H9 (cell line): Measurements from ENCODE around the gene DBN1. TPM values are rescaled to one million over a fixed set of nuclear protein-coding genes. Genes with fewer than 3 reads are reported as not detected.
A peak's percentile ranks its signal among the peaks of the same experiment; 100 is the strongest.

Experiments
- DNase-seq: peaks from one replicate; pipeline ENCODE4 v3.0.0-alpha.2; 2017
- H2AFZ ChIP-seq: one replicate; pipeline ENCODE4 v1.6.1; 2013; ENCODE audit warnings: mild to moderate bottlenecking, low read length, control low read depth, moderate library complexity
- H2AK5ac ChIP-seq: 2 replicates; pipeline ENCODE4 v1.6.1; 2013; ENCODE audit warnings: low read length, control low read depth, mixed read lengths; ENCODE audit not compliant: insufficient read length
- H2BK120ac ChIP-seq: one replicate; pipeline ENCODE4 v1.6.1; 2013; ENCODE audit warnings: low read depth, mild to moderate bottlenecking, low read length, control low read depth, inconsistent platforms; ENCODE audit not compliant: poor library complexity, severe bottlenecking
- H2BK12ac ChIP-seq: 2 replicates; pipeline ENCODE4 v1.6.1; 2013; ENCODE audit warnings: low read length, control low read depth, mixed read lengths, low read depth; ENCODE audit not compliant: insufficient read length
- H2BK15ac ChIP-seq: 2 replicates; pipeline ENCODE4 v1.6.1; 2013; ENCODE audit warnings: low read depth, low read length, control low read depth
- H2BK20ac ChIP-seq: one replicate; pipeline ENCODE4 v1.6.1; 2013; ENCODE audit warnings: low read depth, mild to moderate bottlenecking, low read length, control low read depth, inconsistent platforms; ENCODE audit not compliant: poor library complexity, severe bottlenecking
- H2BK5ac ChIP-seq: 2 replicates; pipeline ENCODE4 v1.6.1; 2013; ENCODE audit warnings: low read length, control low read depth, mixed read lengths; ENCODE audit not compliant: insufficient read length
- H3K14ac ChIP-seq: 2 replicates; pipeline ENCODE4 v1.6.1; 2013; ENCODE audit warnings: low read length, control low read depth; ENCODE audit not compliant: insufficient read depth
- H3K18ac ChIP-seq: 2 replicates; pipeline ENCODE4 v1.6.1; 2013; ENCODE audit warnings: low read depth, mild to moderate bottlenecking, mixed read lengths, low read length, control low read depth; ENCODE audit not compliant: insufficient read length
- H3K23ac ChIP-seq: 2 replicates; pipeline ENCODE4 v1.6.1; 2013; ENCODE audit warnings: low read length, control low read depth, mixed read lengths, low read depth; ENCODE audit not compliant: insufficient read length
- H3K23me2 ChIP-seq: 2 replicates; pipeline ENCODE4 v1.6.1; 2013; ENCODE audit warnings: low read depth, mild to moderate bottlenecking, mixed read lengths, low read length, control low read depth; ENCODE audit not compliant: insufficient read length, poor library complexity, severe bottlenecking
- H3K27ac ChIP-seq: 2 replicates; pipeline ENCODE4 v1.5.1; 2013; ENCODE audit warnings: low read length, control low read depth, mixed read lengths, low read depth; ENCODE audit not compliant: insufficient read length
- H3K27me3 ChIP-seq: 2 replicates; pipeline ENCODE4 v1.6.1; 2013; ENCODE audit warnings: low read length, control low read depth, inconsistent platforms; ENCODE audit not compliant: insufficient read depth
- H3K4ac ChIP-seq: 2 replicates; pipeline ENCODE4 v1.6.1; 2013; ENCODE audit warnings: low read depth, mild to moderate bottlenecking, control low read depth, inconsistent platforms, low read length, moderate library complexity
- H3K4me1 ChIP-seq: 2 replicates; pipeline ENCODE4 v1.6.1; 2013; ENCODE audit warnings: low read length, control low read depth, inconsistent platforms; ENCODE audit not compliant: insufficient read depth
- H3K4me2 ChIP-seq: 2 replicates; pipeline ENCODE4 v1.6.1; 2013; ENCODE audit warnings: low read length, control low read depth, mixed read lengths; ENCODE audit not compliant: insufficient read length, insufficient read depth
- H3K56ac ChIP-seq: 2 replicates; pipeline ENCODE4 v1.6.1; 2013; ENCODE audit warnings: low read depth, mild to moderate bottlenecking, mixed read lengths, low read length, control low read depth; ENCODE audit not compliant: insufficient read length
- H3K79me1 ChIP-seq: 2 replicates; pipeline ENCODE4 v1.6.1; 2013; ENCODE audit warnings: low read depth, mild to moderate bottlenecking, moderate library complexity, low read length, control low read depth, inconsistent platforms; ENCODE audit not compliant: insufficient read depth, poor library complexity, severe bottlenecking
- H3K79me2 ChIP-seq: 2 replicates; pipeline ENCODE4 v1.6.1; 2013; ENCODE audit warnings: low read length, control low read depth, inconsistent platforms; ENCODE audit not compliant: insufficient read depth
- H3K9ac ChIP-seq: 2 replicates; pipeline ENCODE4 v1.6.1; 2013; ENCODE audit warnings: low read length, control low read depth, mixed read lengths; ENCODE audit not compliant: insufficient read length; ENCODE audit errors: extremely low read depth
- H3K9me3 ChIP-seq: one replicate; pipeline ENCODE4 v1.6.1; 2013; ENCODE audit warnings: low read depth, low read length, inconsistent platforms; ENCODE audit not compliant: control insufficient read depth
- H3T11ph ChIP-seq: one replicate; pipeline ENCODE4 v1.6.1; 2013; ENCODE audit warnings: mild to moderate bottlenecking, low read length, control low read depth, inconsistent platforms
- H4K20me1 ChIP-seq: one replicate; pipeline ENCODE4 v1.6.1; 2013; ENCODE audit not compliant: control insufficient read depth, insufficient read length, insufficient read depth
- H4K5ac ChIP-seq: 2 replicates; pipeline ENCODE4 v1.6.1; 2013; ENCODE audit warnings: low read depth, mild to moderate bottlenecking, mixed read lengths, low read length, control low read depth; ENCODE audit not compliant: insufficient read length
- H4K8ac ChIP-seq: replicated peaks from 2 replicates; pipeline ENCODE4 v1.6.1; 2013; ENCODE audit warnings: low read length, control low read depth, mixed read lengths, low read depth; ENCODE audit not compliant: insufficient read length
- H4K91ac ChIP-seq: 2 replicates; pipeline ENCODE4 v1.6.1; 2013; ENCODE audit warnings: low read depth, mild to moderate bottlenecking, moderate library complexity, mixed read lengths, low read length, control low read depth; ENCODE audit not compliant: insufficient read length
- H3K27ac Mint-ChIP-seq, 3 experiments: 2 replicates in 2 of 3; 3 replicates in 1 of 3; pipeline ENCODE4 v1.8.0; 2020 to 2021; ENCODE audit warnings: mixed read lengths in 3 of 3, mild to moderate bottlenecking in 1 of 3, moderate library complexity in 1 of 3
- H3K27me3 Mint-ChIP-seq: 2 replicates; pipeline ENCODE4 v1.8.0; 2021; ENCODE audit warnings: low read depth, mild to moderate bottlenecking, moderate library complexity, mixed read lengths
- H3K36me3 Mint-ChIP-seq, 3 experiments: 2 replicates in 2 of 3; 3 replicates in 1 of 3; pipeline ENCODE4 v1.8.0; 2020 to 2021; ENCODE audit warnings: low read depth in 3 of 3, mixed read lengths in 3 of 3; ENCODE audit not compliant: insufficient read depth in 1 of 3
- H3K4me1 Mint-ChIP-seq, 2 experiments: 2 replicates each; pipeline ENCODE4 v1.8.0; 2020; ENCODE audit warnings: mixed read lengths in 2 of 2
- H3K4me3 Mint-ChIP-seq, 2 experiments: 2 replicates in 1 of 2; 3 replicates in 1 of 2; pipeline ENCODE4 v1.8.0; 2020 to 2021; ENCODE audit warnings: mild to moderate bottlenecking in 2 of 2, mixed read lengths in 2 of 2, moderate library complexity in 1 of 2
- H3K9me3 Mint-ChIP-seq, 2 experiments: 2 replicates in 1 of 2; 3 replicates in 1 of 2; pipeline ENCODE4 v1.8.0; 2020; ENCODE audit warnings: mild to moderate bottlenecking in 2 of 2, mixed read lengths in 2 of 2, moderate library complexity in 1 of 2
- WGBS: extraction: QIAGEN DNeasy Blood & Tissue Kit; methylation state at CpG from one replicate; pipeline ENCODE4 v1.1.7; 2013; ENCODE audit warnings: missing lambda C conversion rate, low lambda C conversion rate, mixed read lengths; ENCODE audit not compliant: insufficient read length; ENCODE audit errors: extremely low coverage; 5-methylcytosine and 5-hydroxymethylcytosine counted together
- total RNA-seq: library from RNA; stranded (reverse); gene quantifications from 2 replicates; pipeline ENCODE4 v1.2.1, GENCODE V29; 2021
- TF ChIP-seq, protein P1 (sequence below): fragments of 200-600 bp; sonication (generic); conservative IDR thresholded peaks from 3 replicates; pipeline ENCODE4 v1.8.0; 2021; ENCODE audit warnings: antibody characterized with exemption, mild to moderate bottlenecking

Gene DBN1
- total RNA-seq, 1 experiment from 2014 or later, result 340 TPM

DNA sequence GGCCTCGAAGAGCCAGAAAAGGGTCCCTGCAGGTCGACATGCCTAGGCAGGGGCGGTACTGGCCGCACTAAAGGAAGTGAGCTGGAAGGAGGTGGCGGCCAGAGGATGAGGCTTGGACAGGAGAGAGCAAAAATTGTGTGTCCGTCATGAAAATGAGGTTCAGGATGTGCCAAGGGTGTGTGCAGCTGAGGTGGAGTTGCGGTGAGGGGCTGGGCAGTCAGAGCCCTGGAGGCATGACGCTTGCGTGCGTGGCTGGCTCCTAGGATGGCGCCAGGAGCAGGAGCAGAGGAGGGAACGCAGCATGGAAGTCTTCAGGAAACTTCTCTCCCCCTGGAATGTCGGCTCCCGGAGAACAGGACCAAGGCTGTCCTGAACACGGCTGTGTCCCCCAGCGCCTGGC lies 29.5 kb upstream of the DBN1 start:
- Mint-ChIP-seq H3K9me3 (no peaks in the 10 kb centered on the region), H3K36me3 (peaks cover 10 to 14% (median 11%) of the 10 kb centered on the region in 3 experiments; a peak in 6 of 7 replicates), H3K4me3 (no peak overlapping the region), H3K4me1 (peaks cover 19 to 29% of the 10 kb centered on the region in 2 experiments), H3K27me3 (peaks cover 27% of the 10 kb centered on the region), H3K27ac (peak overlapping the region in 1 of 3 experiments; percentile 48; a peak in 2 of 7 replicates)
- Histone ChIP-seq H4K5ac (no peak overlapping the region), H3K9me3 (no peaks in the 10 kb centered on the region), H2BK5ac (no peak overlapping the region), H3K79me2 (no peaks in the 10 kb centered on the region), H4K20me1 (no peaks in the 10 kb centered on the region), H3K14ac (no peak overlapping the region), H3K4me1 (no peaks in the 10 kb centered on the region; the same call in 1 of the 2 replicates), H3K27me3 (no peaks in the 10 kb centered on the region; the same call in 1 of the 2 replicates), H3K27ac (no peak overlapping the region), H2AFZ (no peak overlapping the region), H2BK120ac (no peak overlapping the region), H4K91ac (no peak overlapping the region), H3T11ph (no peak overlapping the region), H3K23ac (no peak overlapping the region), H4K8ac (no peak overlapping the region), H2BK12ac (no peak overlapping the region), H3K4ac (no peak overlapping the region), H2BK15ac (no peak overlapping the region), H3K18ac (no peak overlapping the region), H3K9ac (no peak overlapping the region), H2AK5ac (no peak overlapping the region), H3K4me2 (no peak overlapping the region), H3K56ac (no peak overlapping the region), H3K23me2 (no peaks in the 10 kb centered on the region), H2BK20ac (no peak overlapping the region), H3K79me1 (no peaks in the 10 kb centered on the region)
- no CpG with 5 or more reads among the region's 16 CpGs for WGBS
- TF ChIP-seq, protein P1, sequence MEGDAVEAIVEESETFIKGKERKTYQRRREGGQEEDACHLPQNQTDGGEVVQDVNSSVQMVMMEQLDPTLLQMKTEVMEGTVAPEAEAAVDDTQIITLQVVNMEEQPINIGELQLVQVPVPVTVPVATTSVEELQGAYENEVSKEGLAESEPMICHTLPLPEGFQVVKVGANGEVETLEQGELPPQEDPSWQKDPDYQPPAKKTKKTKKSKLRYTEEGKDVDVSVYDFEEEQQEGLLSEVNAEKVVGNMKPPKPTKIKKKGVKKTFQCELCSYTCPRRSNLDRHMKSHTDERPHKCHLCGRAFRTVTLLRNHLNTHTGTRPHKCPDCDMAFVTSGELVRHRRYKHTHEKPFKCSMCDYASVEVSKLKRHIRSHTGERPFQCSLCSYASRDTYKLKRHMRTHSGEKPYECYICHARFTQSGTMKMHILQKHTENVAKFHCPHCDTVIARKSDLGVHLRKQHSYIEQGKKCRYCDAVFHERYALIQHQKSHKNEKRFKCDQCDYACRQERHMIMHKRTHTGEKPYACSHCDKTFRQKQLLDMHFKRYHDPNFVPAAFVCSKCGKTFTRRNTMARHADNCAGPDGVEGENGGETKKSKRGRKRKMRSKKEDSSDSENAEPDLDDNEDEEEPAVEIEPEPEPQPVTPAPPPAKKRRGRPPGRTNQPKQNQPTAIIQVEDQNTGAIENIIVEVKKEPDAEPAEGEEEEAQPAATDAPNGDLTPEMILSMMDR, result no peak
- no peak for DNase-seq
